Gastrocnemius medialis (tissue), 4 donors: ENCODE data around the gene MON2.

ENCODE experiments used
- POLR2A ChIP-seq, 2 donors: fragments of 450-650 bp; IDR thresholded peaks; one replicate each; pipeline ENCODE4 v1.6.1; 2017; ENCODE audit warnings: antibody characterized with exemption in 2 of 2, mild to moderate bottlenecking in 2 of 2, moderate library complexity in 2 of 2
- TF ChIP-seq, protein P1 (sequence below), 5 experiments: fragments of 450-650 bp in 3 of 5; fragments of 200-600 bp in 2 of 5; sonication (generic) in 2 of 5; IDR thresholded peaks in 4 of 5; conservative IDR thresholded peaks in 1 of 5; 1 replicate in 4 of 5; 2 replicates in 1 of 5; pipeline ENCODE4 v1.5.1; 2016 to 2019; ENCODE audit warnings: antibody characterized with exemption in 5 of 5, mild to moderate bottlenecking in 3 of 5, moderate library complexity in 3 of 5

DNA sequence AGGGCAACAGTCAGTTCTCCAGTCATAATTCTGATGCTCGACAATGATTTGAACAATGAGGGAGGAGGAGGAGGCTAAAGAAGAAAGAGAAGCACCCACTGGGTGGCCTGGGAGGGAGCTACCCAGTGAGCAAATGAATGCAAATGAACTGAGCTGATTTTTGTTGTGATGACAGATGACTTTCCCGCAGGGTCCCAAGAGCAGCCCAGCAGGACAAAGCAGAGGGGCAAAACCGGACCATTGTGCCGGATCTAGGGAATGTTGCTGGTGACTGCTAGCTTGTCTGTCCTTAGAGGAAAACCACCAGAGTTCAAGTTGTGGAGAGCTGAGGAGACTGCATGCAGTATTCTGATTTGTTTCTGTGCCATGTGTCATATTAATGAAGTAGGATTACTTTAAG, 162.8 kb downstream of the MON2 start:
- TF ChIP-seq POLR2A (IDR thresholded peaks at IDR 0.05), result no peak
- TF ChIP-seq, protein P1, sequence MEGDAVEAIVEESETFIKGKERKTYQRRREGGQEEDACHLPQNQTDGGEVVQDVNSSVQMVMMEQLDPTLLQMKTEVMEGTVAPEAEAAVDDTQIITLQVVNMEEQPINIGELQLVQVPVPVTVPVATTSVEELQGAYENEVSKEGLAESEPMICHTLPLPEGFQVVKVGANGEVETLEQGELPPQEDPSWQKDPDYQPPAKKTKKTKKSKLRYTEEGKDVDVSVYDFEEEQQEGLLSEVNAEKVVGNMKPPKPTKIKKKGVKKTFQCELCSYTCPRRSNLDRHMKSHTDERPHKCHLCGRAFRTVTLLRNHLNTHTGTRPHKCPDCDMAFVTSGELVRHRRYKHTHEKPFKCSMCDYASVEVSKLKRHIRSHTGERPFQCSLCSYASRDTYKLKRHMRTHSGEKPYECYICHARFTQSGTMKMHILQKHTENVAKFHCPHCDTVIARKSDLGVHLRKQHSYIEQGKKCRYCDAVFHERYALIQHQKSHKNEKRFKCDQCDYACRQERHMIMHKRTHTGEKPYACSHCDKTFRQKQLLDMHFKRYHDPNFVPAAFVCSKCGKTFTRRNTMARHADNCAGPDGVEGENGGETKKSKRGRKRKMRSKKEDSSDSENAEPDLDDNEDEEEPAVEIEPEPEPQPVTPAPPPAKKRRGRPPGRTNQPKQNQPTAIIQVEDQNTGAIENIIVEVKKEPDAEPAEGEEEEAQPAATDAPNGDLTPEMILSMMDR (IDR thresholded peaks at IDR 0.05 in 4 of 5, conservative IDR thresholded peaks at IDR 0.05 in 1 of 5), result no peak
